ENCODE measurements around the gene SOX18. TPM values are rescaled to one million over a fixed set of nuclear protein-coding genes. Genes with fewer than 3 reads are reported as not detected.

Gene SOX18
- total and polyA plus RNA-seq, 2 of the 13 experiments (the other 11 are each of a cell fraction or from before 2014, with no cell fraction given), result 1.6 to 1.9 TPM

DNA sequence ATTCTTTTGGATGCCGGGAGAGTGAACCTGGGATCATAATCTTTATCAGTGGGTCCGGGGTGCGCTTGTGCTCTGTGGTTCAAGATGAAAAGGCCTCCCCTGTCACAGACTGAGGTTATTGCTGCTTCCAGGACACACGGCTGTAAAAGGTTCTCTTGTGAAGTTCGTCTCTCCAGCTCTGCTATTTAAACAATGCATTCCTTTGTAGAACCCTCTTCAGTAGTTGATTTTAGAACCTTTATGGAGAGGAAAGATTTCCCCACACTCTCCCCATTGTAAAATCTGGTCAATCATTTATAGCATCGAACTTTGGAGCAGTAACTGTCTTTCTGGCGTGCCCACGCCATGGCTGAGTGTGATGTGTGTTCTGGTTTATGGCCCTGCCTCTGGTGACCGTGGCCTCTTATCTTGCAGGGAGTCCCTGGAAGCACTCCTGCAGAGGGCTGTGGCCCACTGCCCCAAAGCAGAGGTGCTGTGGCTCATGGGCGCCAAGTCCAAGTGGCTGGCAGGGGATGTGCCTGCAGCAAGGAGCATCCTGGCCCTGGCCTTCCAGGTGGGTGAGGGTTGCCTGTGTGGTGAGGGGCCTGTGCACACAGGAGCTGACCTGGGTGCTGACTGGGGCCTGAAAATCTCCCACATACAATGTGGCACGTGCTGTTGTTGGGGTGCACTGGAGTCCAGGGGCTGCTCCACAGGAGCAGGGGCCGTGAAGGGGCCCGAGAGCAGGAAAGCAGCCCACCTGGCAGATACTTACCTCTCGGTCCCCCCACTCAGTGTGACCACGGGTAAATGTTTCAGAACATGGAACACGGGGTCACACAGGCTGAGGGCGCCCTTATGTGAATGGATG is 25.1 kb downstream of the SOX18 start (continued):
- TF ChIP-seq KDM2A (CRISPR knock-in tag; IDR thresholded peaks at IDR 0.05; ENCODE audit: borderline replicate concordance, low read depth) (peak; percentile 59), ZNF331 (CRISPR knock-in tag; IDR thresholded peaks at IDR 0.05) (no peak), MTA1 (CRISPR knock-in tag; IDR thresholded peaks at IDR 0.05; ENCODE audit: borderline replicate concordance) (peak; percentile 96; the same call in 1 of the 2 replicates), ZNF460 (CRISPR knock-in tag; IDR thresholded peaks at IDR 0.05; ENCODE audit: borderline replicate concordance) (no peak; the same call in 1 of the 2 replicates), PRMT3 (CRISPR knock-in tag; IDR thresholded peaks at IDR 0.05; ENCODE audit: borderline replicate concordance, low read depth) (no peak), ZNF33A (CRISPR knock-in tag; IDR thresholded peaks at IDR 0.05; ENCODE audit: borderline replicate concordance) (no peak), ZNF607 (CRISPR knock-in tag; IDR thresholded peaks at IDR 0.05; ENCODE audit: borderline replicate concordance) (no peak), SNAI1 (CRISPR knock-in tag; IDR thresholded peaks at IDR 0.05; ENCODE audit: borderline replicate concordance) (no peak), ZBTB38 (CRISPR knock-in tag; IDR thresholded peaks at IDR 0.05) (peak; percentile 73), STAT5B (CRISPR knock-in tag; IDR thresholded peaks at IDR 0.05) (no peak), PAX8 (CRISPR knock-in tag; IDR thresholded peaks at IDR 0.05; ENCODE audit: borderline replicate concordance) (0 out of 2 replicates have a peak, but pooled peaks have one; percentile 56)
- TF ChIP-seq, protein P1, sequence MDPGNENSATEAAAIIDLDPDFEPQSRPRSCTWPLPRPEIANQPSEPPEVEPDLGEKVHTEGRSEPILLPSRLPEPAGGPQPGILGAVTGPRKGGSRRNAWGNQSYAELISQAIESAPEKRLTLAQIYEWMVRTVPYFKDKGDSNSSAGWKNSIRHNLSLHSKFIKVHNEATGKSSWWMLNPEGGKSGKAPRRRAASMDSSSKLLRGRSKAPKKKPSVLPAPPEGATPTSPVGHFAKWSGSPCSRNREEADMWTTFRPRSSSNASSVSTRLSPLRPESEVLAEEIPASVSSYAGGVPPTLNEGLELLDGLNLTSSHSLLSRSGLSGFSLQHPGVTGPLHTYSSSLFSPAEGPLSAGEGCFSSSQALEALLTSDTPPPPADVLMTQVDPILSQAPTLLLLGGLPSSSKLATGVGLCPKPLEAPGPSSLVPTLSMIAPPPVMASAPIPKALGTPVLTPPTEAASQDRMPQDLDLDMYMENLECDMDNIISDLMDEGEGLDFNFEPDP (CRISPR knock-in tag; conservative IDR thresholded peaks at IDR 0.05), result 0 out of 2 replicates have a peak, but pooled peaks have one; percentile 5
- TF ChIP-seq, protein P2, sequence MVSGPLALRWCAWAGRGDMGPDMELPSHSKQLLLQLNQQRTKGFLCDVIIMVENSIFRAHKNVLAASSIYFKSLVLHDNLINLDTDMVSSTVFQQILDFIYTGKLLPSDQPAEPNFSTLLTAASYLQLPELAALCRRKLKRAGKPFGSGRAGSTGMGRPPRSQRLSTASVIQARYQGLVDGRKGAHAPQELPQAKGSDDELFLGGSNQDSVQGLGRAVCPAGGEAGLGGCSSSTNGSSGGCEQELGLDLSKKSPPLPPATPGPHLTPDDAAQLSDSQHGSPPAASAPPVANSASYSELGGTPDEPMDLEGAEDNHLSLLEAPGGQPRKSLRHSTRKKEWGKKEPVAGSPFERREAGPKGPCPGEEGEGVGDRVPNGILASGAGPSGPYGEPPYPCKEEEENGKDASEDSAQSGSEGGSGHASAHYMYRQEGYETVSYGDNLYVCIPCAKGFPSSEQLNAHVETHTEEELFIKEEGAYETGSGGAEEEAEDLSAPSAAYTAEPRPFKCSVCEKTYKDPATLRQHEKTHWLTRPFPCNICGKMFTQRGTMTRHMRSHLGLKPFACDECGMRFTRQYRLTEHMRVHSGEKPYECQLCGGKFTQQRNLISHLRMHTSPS (CRISPR knock-in tag; IDR thresholded peaks at IDR 0.05; ENCODE audit: low read depth), result peak; percentile 68; the same call in 1 of the 2 replicates
- TF ChIP-seq, protein P3, sequence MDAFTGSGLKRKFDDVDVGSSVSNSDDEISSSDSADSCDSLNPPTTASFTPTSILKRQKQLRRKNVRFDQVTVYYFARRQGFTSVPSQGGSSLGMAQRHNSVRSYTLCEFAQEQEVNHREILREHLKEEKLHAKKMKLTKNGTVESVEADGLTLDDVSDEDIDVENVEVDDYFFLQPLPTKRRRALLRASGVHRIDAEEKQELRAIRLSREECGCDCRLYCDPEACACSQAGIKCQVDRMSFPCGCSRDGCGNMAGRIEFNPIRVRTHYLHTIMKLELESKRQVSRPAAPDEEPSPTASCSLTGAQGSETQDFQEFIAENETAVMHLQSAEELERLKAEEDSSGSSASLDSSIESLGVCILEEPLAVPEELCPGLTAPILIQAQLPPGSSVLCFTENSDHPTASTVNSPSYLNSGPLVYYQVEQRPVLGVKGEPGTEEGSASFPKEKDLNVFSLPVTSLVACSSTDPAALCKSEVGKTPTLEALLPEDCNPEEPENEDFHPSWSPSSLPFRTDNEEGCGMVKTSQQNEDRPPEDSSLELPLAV (CRISPR knock-in tag; conservative IDR thresholded peaks at IDR 0.05; ENCODE audit: low read depth), result no peak
- TF ChIP-seq, protein P4, sequence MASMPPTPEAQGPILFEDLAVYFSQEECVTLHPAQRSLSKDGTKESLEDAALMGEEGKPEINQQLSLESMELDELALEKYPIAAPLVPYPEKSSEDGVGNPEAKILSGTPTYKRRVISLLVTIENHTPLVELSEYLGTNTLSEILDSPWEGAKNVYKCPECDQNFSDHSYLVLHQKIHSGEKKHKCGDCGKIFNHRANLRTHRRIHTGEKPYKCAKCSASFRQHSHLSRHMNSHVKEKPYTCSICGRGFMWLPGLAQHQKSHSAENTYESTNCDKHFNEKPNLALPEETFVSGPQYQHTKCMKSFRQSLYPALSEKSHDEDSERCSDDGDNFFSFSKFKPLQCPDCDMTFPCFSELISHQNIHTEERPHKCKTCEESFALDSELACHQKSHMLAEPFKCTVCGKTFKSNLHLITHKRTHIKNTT (CRISPR knock-in tag; IDR thresholded peaks at IDR 0.05), result no peak
- TF ChIP-seq, protein P5, sequence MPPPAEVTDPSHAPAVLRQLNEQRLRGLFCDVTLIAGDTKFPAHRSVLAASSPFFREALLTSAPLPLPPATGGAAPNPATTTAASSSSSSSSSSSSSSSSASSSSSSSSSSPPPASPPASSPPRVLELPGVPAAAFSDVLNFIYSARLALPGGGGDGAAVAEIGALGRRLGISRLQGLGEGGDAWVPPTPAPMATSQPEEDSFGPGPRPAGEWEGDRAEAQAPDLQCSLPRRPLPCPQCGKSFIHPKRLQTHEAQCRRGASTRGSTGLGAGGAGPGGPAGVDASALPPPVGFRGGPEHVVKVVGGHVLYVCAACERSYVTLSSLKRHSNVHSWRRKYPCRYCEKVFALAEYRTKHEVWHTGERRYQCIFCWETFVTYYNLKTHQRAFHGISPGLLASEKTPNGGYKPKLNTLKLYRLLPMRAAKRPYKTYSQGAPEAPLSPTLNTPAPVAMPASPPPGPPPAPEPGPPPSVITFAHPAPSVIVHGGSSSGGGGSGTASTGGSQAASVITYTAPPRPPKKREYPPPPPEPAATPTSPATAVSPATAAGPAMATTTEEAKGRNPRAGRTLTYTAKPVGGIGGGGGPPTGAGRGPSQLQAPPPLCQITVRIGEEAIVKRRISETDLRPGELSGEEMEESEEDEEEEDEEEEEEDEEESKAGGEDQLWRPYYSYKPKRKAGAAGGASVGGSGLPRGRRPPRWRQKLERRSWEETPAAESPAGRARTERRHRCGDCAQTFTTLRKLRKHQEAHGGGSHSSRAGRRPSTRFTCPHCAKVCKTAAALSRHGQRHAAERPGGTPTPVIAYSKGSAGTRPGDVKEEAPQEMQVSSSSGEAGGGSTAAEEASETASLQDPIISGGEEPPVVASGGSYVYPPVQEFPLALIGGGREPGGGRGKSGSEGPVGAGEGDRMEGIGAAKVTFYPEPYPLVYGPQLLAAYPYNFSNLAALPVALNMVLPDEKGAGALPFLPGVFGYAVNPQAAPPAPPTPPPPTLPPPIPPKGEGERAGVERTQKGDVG (CRISPR knock-in tag; IDR thresholded peaks at IDR 0.05; ENCODE audit: borderline replicate concordance), result no peak
- TF ChIP-seq, protein P6, sequence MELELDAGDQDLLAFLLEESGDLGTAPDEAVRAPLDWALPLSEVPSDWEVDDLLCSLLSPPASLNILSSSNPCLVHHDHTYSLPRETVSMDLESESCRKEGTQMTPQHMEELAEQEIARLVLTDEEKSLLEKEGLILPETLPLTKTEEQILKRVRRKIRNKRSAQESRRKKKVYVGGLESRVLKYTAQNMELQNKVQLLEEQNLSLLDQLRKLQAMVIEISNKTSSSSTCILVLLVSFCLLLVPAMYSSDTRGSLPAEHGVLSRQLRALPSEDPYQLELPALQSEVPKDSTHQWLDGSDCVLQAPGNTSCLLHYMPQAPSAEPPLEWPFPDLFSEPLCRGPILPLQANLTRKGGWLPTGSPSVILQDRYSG (CRISPR knock-in tag; IDR thresholded peaks at IDR 0.05), result no peak

Measured in HepG2 (cell line).